ENCODE results near the gene DCDC2C.

DCDC2C gene

DNA sequence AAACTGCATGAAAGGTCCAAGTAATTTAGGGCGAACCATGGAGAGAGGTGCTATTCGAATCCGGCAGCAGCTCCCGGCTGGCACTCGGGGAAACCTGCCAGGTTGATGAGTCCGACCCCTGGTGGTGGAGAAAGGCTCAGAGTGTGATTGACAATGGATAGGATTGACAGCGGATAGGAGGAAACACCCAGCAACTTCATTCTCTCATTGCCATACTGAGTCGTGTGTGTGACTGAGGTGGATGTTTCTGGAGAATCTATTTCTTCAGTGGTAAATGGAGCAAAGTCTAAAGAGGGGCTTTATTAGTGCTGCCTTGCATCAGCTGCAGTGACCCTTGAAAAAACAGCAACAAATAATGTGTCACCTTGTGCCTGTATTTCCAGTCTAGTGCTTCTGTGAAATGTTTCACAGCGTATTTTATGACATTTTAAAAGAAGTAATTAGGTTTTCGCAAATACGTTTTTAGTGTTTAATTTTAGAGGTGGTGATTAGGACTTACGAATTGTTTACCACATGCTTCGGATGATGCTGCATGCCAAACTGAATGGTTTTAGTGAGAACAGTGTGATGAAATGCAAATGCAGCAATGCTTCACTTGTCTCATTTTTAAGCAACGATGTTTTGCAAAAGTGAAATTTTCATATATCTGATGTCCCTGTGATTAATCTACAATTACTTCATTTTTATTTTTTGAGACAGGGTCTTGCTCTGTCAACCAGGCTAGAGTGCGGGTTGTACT lies 102.0 kb downstream of the DCDC2C start:
- Histone ChIP-seq H3K9ac (ENCODE audit: low read length) (no peak overlapping the region), H3K4me1 (ENCODE audit: insufficient read depth, low read length, severe bottlenecking) (no peaks in the 10 kb centered on the region), H2AFZ (ENCODE audit: low read length) (no peak overlapping the region)

GRCh38 chr2:3806168-3806567 lies 102.8 kb downstream of the DCDC2C start:
- Histone ChIP-seq H3K4me1 (ENCODE audit: insufficient read depth, low read length, severe bottlenecking) (no peaks in the 10 kb centered on the region), H4K20me1 (ENCODE audit: insufficient read depth, low read length) (no peaks in the 10 kb centered on the region), H3F3A (ENCODE audit: insufficient read depth, low read length) (no peaks in the 10 kb centered on the region), H3K9me3 (ENCODE audit: low read length) (no peaks in the 10 kb centered on the region), H3K4me2 (ENCODE audit: low read length) (no peak overlapping the region), H3K79me2 (ENCODE audit: insufficient read depth, low read length) (no peaks in the 10 kb centered on the region), H2AFZ (ENCODE audit: low read length) (no peak overlapping the region), H3K9me2 (ENCODE audit: low read depth, low read length) (no peaks in the 10 kb centered on the region), H3K9ac (ENCODE audit: low read length) (no peak overlapping the region), H3K4me3 (ENCODE audit: low read depth, low read length, poor library complexity, severe bottlenecking) (no peak overlapping the region), H3K27me3 (ENCODE audit: insufficient read depth, low read length) (no peaks in the 10 kb centered on the region; the same call in 1 of the 2 replicates), H3K27ac (ENCODE audit: low read depth, low read length, poor library complexity, severe bottlenecking) (no peak overlapping the region), H3K36me3 (ENCODE audit: insufficient read depth, low read length) (no peaks in the 10 kb centered on the region)
- TF ChIP-seq, protein P1, sequence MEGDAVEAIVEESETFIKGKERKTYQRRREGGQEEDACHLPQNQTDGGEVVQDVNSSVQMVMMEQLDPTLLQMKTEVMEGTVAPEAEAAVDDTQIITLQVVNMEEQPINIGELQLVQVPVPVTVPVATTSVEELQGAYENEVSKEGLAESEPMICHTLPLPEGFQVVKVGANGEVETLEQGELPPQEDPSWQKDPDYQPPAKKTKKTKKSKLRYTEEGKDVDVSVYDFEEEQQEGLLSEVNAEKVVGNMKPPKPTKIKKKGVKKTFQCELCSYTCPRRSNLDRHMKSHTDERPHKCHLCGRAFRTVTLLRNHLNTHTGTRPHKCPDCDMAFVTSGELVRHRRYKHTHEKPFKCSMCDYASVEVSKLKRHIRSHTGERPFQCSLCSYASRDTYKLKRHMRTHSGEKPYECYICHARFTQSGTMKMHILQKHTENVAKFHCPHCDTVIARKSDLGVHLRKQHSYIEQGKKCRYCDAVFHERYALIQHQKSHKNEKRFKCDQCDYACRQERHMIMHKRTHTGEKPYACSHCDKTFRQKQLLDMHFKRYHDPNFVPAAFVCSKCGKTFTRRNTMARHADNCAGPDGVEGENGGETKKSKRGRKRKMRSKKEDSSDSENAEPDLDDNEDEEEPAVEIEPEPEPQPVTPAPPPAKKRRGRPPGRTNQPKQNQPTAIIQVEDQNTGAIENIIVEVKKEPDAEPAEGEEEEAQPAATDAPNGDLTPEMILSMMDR (IDR thresholded peaks at IDR 0.05; ENCODE audit: low read length) = no peak
- no peak for TF ChIP-seq EZH2 (IDR thresholded peaks at IDR 0.05; ENCODE audit: borderline replicate concordance, low read length)

More for the DNA sequence above, 102.0 kb downstream of the DCDC2C start:
- no peaks in the 10 kb centered on the region for H4K20me1 ChIP-seq (ENCODE audit: insufficient read depth, low read length)
- H3K79me2 ChIP-seq (ENCODE audit: insufficient read depth, low read length) = no peaks in the 10 kb centered on the region
- no peaks in the 10 kb centered on the region for H3K9me2 ChIP-seq (ENCODE audit: low read depth, low read length)
- H3K4me2 ChIP-seq (ENCODE audit: low read length) = no peak overlapping the region
- H3K4me3 ChIP-seq (ENCODE audit: low read depth, low read length, poor library complexity, severe bottlenecking) = no peak overlapping the region
- H3K27me3 ChIP-seq (ENCODE audit: insufficient read depth, low read length) = no peaks in the 10 kb centered on the region; the same call in 1 of the 2 replicates
- H3F3A ChIP-seq (ENCODE audit: insufficient read depth, low read length) = no peaks in the 10 kb centered on the region
- no peaks in the 10 kb centered on the region for H3K36me3 ChIP-seq (ENCODE audit: insufficient read depth, low read length)
- no peaks in the 10 kb centered on the region for H3K9me3 ChIP-seq (ENCODE audit: low read length)
- TF ChIP-seq, protein P1 (IDR thresholded peaks at IDR 0.05; ENCODE audit: low read length) = peak; percentile 52
- TF ChIP-seq EZH2 (IDR thresholded peaks at IDR 0.05; ENCODE audit: borderline replicate concordance, low read length) = no peak
- H3K27ac ChIP-seq (ENCODE audit: low read depth, low read length, poor library complexity, severe bottlenecking) = no peak overlapping the region

DNA sequence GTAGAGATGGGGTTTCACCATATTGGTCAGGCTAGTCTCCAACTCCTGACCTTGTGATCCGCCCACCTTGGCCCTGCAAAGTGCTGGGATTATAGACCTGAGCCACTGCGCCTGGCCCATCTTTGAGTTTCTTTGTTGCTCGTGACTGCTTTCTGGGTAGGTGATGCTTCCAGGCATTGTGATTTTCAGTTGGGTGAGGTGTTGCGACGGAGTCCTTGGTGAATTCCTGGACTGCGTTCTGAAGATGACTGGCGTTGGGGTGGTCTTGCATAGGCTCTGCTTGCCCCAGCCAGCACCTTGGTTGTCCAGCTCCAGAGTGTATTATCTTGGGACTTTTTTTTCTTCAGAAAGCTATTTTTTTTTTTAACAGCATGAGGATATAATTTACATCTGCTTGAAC lies 103.4 kb downstream of the DCDC2C start:
- no peaks in the 10 kb centered on the region for H3K9me3 ChIP-seq (ENCODE audit: low read length)
- no peak overlapping the region for H3K4me2 ChIP-seq (ENCODE audit: low read length)
- no peaks in the 10 kb centered on the region for H3K79me2 ChIP-seq (ENCODE audit: insufficient read depth, low read length)
- no peak overlapping the region for H3K9ac ChIP-seq (ENCODE audit: low read length)
- H3K27me3 ChIP-seq (ENCODE audit: insufficient read depth, low read length) = no peaks in the 10 kb centered on the region; the same call in 1 of the 2 replicates
- TF ChIP-seq, protein P1 (IDR thresholded peaks at IDR 0.05; ENCODE audit: low read length) = no peak
- no peak for TF ChIP-seq EZH2 (IDR thresholded peaks at IDR 0.05; ENCODE audit: borderline replicate concordance, low read length)
- no peaks in the 10 kb centered on the region for H3K9me2 ChIP-seq (ENCODE audit: low read depth, low read length)
- H3K27ac ChIP-seq (ENCODE audit: low read depth, low read length, poor library complexity, severe bottlenecking) = no peak overlapping the region
- no peaks in the 10 kb centered on the region for H3K36me3 ChIP-seq (ENCODE audit: insufficient read depth, low read length)
- no peak overlapping the region for H3K4me3 ChIP-seq (ENCODE audit: low read depth, low read length, poor library complexity, severe bottlenecking)
- no peaks in the 10 kb centered on the region for H3K4me1 ChIP-seq (ENCODE audit: insufficient read depth, low read length, severe bottlenecking)
- no peaks in the 10 kb centered on the region for H4K20me1 ChIP-seq (ENCODE audit: insufficient read depth, low read length)
- no peaks in the 10 kb centered on the region for H3F3A ChIP-seq (ENCODE audit: insufficient read depth, low read length)
- H2AFZ ChIP-seq (ENCODE audit: low read length) = no peak overlapping the region
